GM18861 (cell line): Measurements from ENCODE around the gene CMC4.

Experiments used
- ATAC-seq: cut with Tn5 transposase; IDR thresholded peaks from one replicate; pipeline ENCODE4 v1.9.1; 2021; ENCODE audit not compliant: unreplicated experiment

CMC4 gene

GRCh38 chrX:155054255-155054654, 16.7 kb downstream of the CMC4 start:
- no peak for ATAC-seq

- ATAC-seq, result no peak
Measured at GRCh38 chrX:155053656-155054055, 17.3 kb downstream of the CMC4 start.

DNA sequence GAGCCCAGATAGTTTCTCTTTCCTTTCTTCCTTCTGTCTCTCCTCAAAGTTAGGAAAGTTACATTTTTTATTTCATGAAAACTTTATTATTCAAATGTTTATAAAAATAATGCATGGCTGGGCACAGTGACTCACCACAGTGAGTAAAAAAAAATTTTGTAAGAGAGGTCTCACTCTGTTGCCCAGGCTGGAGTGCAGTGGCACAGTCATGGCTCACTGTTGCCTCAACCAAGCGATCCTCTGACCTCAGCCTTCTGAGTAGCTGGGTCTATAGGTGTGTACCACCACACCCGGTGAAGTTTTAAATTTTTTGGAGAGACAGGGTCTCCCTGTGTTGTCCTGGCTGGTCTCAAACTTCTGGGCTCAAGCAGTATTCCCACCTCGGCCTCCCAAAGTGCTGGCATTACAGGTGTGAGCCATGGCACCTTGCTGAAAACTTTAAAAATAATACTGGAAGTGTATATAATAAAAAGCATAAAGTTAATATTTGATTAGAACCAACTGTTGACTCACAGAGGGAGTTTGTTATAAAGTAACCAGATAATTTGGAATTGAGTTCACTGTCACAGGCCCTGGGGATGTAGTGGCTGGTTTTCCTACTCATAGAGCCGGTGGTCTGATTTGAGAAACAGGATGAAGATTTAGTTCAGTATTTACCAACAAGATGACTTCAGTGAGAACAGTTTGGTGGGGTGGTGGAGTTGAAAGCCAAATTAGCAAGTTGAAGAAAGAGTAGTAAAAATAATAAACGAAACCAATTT, 18.0 kb downstream of the CMC4 start:
- no peak for ATAC-seq

- no peak for ATAC-seq
Measured at GRCh38 chrX:155048977-155049619, 21.8 kb downstream of the CMC4 start.

GRCh38 chrX:155046811-155047528, 24.0 kb downstream of the CMC4 start:
- no peak for ATAC-seq

GRCh38 chrX:155046129-155046810, 24.7 kb downstream of the CMC4 start:
- ATAC-seq, result no peak

GRCh38 chrX:155035688-155036087, 35.2 kb downstream of the CMC4 start:
- no peak for ATAC-seq

DNA sequence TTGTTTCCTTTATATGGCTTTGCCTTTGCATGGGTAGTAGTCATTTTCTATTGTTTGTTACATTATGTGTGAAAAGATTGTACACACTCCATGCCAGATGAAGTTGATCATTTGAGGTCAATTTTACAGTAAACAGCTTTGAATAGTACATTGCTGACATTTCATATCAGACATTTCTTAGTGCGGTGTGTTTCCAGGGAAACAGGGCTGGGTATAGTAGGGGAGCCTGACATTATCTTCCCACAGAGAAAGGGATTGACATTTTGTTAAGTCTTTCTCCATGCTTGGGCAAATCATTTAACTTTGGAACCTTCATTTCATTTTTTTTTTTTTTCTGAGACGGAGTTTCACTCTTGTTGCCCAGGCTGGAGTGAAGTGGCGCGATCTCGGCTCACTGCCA, 39.3 kb downstream of the CMC4 start:
- ATAC-seq, result no peak

DNA sequence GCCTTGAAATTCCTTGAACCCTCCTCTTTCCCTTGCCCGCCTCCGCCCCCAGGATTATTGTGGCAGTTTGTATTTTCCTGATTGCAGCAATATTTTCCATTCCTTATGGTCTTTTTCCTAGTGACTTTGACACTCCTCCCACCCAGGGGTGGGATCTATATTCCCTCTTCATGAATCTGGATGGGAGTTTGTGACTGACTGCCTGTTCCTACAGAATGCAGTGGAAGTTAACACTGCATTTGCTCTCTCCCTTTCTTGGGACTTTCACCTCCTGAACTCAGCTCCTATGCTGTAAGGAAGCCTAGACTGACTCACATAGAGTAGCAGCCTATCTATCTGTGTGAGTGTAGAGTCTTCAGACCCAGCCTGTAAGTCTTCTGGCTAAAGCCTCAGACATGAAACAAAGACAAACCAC, 42.1 kb downstream of the CMC4 start:
- no peak for ATAC-seq

- ATAC-seq, result no peak
Measured at GRCh38 chrX:155028129-155028528, 42.8 kb downstream of the CMC4 start.

GRCh38 chrX:155027509-155028066, 43.3 kb downstream of the CMC4 start:
- ATAC-seq, result no peak

DNA sequence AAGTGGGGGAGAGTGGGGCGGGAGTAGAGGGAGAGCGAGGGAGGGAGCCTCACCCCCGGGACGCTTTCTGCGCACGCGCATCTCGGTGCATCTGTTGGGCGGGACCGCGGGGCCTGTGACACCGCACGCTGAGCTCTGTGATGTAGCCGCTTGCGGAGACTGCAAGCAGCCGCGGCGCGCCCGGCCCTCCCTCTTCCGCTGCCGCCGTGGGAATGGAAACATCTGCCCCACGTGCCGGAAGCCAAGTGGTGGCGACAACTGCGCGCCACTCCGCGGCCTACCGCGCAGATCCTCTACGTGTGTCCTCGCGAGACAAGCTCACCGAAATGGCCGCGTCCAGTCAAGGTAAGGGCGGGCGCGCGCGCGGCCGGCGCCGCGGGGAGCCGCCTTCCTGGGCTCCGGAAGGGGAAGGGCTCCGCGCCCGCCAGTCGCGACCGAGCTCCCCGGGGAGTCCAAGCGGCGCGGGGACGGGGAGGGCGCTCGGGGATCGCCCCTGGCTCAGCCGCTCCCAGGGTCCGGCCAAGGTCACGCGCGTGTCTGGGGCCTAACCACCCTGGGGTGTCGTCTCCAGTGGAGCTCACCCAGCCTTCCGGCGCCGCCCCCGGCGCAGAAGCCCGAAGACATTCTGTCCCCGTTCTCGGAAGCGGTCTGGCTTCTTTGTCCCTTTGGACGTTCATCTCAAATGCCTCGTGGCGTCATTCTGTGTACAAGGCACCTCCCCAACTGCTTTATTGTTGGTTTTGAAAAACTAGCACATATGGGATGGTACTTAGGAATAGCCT, 44.0 kb downstream of the CMC4 start, which contains the start of gene FUNDC2:
FUNDC2 (plus strand) TSS at position 118 of the 782 bp plus-strand sequence; CDS start at position 213, 95 bp downstream.
- ATAC-seq, result peak; percentile 81

GRCh38 chrX:155026420-155026726, 44.6 kb downstream of the CMC4 start:
- ATAC-seq, result no peak

- ATAC-seq, result no peak
Measured at GRCh38 chrX:155023907-155024833, 46.8 kb downstream of the CMC4 start.

DNA sequence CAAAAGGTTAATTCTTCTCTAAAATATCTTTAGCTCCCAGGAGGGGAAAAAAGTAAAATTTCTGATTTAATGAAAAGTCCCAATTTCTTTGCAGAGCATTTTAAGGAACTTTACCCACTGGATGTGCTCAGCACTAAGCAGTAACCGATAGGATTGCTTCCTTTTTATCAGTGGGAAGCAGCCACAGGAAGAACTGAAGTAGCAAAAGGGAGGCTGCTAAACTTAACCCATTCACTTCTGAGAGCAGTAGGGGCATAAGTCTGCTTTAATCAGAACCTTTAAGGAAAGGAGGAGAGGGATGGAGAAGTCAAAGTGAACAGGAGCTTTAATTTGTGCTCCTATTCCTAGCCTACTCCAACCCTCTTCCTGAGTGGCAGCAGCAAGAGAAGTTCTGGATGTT, 48.4 kb downstream of the CMC4 start, which contains the start of gene F8:
F8 (minus strand) TSS at position 139 of the 400 bp plus-strand sequence. CDS start 171 bp downstream, outside the sequence.
- no peak for ATAC-seq

DNA sequence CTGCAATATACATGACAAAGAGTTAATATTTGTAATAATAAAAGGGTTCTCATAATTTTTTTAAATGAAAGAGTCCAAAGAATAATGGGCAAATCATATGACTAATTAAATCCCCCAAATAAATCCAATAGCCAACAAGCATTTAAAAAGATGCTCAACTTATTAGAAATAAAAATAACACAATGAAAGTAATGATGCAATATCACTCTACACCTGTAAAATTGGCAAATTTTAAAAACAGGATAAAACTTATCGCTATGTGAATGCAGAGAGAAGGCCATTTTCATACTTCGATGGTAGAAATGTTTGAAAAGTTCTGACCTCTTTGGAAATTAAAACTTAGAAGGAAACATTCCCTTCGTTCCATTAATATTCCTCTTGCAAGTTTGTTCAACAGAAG, 50.3 kb downstream of the CMC4 start:
- no peak for ATAC-seq
